CD1c-positive myeloid dendritic cell (primary cell): Measurements from ENCODE around the gene GAB1.
A peak's percentile ranks its signal among the peaks of the same experiment; 100 is the strongest.

ENCODE experiments used
- DNase-seq: peaks from one replicate; pipeline ENCODE4 v3.0.0-alpha.2; 2016; ENCODE audit errors: extremely low spot score

The GAB1 gene

DNA sequence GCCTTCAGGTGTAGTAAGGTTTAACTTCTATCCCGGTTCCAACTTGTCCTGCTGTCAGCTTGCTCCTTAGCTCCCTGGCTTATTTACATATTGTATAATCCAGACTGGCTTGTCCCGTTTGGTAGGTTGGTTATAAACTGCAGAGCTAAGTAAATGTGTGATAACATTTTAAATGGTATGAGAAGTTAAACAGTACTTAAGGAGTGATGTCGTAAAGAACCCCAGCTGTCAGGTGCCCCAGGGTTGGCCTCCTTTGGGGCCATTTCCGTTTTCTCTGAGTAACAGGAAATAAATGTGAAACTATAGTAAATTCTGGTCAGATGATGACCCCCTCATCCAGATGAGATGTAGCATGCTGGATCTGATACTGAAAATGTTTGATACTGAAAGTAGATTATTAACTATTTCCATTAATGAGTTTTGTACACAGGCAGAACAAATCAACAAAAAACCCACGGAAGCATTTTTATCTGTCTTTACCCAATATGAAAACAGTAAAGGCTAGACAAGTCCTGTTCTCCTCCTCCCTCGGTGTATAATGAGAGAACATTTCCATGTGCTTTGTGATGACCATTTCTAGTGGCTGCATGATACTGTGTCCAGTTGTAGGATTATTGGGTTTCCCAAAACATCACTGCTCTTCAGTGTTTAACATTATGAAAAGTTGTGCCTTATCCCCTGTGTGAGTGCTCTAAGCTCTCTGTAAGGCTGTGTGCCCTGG, 22.4 kb downstream of the GAB1 start:
- DNase-seq, result peak; percentile 63

DNA sequence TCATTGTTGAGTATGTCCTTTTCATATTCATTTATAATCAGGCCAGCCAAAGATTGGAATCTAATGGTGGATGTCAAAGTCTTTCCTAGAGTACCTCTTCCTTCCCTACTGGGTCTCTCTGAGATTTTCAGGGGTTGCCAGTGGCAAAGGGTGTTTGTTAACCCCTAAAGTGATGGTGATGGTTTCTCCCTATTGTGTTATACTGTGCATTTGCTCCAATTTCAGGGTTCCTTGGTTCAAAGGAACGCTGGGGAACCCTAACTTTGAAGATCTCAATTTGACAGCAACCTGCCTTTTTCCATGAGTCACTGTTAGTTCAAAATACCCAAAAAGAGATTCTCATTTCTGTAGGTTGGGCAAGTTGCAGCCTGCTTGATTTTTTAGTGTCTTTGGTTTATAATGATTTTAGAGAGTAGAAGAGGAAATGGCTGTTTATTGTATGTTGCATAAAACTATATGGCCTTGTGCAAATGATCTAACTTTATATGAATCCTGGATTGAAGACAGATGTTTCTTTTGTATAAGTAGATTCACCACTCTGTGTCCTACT, 23.0 kb downstream of the GAB1 start:
- DNase-seq, result no peak

DNA sequence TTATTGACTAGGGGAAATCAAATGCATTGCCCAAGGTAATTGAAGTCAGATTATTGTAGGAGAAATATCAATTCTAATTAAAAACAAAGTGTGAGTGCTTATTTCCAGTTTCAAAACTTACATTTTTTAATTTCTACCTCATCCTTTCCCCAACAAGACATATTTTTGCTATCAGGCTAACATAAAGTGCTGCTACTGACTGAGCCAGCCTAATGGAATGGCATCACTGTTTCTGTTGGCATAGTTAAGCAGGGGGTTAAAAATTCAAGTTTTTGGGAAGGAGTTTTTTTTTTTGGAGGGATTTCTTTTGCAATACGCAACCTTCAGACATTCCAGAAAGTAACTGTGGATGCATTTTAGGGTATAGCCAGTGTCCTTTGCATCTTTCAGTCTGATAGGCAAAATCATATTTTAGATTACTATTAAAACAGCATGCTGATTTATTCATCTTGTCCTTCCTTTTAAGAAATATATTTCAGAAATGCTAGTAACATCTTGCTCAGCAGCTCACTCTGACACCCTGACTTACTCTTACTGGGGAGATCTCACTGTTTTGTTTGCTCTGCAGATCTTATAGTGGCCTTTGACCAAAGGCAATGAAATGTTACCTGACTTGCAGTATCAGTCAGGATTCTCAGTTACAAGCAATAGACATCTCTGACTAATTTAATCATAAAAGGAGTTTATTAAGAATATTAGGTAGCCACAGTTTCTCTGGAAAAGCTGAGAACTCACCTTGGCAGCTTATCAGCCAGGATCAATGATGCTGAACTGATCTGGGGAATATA, 24.4 kb downstream of the GAB1 start:
- DNase-seq, result no peak

DNA sequence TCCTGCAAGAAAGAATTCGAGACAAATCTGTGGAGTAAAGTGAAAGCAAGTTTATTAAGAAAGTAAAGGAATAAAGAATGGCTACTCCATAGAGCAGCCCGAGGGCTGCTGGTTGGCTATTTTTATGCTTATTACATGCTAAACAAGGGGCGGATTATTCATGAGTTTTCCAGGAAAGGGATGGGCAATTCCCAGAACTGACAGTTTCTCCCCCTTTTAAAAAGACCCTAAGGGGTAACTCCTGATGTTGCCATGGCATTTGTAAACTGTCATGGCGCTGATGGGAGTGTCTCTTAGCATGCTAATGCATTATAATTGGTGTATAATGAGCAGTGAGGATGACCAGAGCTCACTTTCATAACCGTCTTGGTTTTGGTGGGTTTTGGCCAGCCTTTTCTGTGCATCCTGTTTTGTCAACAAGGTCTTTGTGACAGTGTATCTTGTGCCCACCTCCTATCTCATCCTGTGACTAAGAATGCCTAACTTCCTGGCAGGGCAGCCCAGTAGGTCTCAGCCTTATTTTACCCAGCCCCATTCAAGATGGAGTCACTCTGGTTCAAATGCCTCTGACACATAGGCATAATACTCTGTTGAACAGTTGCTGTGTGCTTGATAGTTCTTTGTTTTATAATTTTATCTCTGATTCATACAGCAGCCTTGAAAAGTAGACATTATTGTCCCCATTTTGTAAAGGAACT, 25.8 kb downstream of the GAB1 start:
- no peak for DNase-seq

DNA sequence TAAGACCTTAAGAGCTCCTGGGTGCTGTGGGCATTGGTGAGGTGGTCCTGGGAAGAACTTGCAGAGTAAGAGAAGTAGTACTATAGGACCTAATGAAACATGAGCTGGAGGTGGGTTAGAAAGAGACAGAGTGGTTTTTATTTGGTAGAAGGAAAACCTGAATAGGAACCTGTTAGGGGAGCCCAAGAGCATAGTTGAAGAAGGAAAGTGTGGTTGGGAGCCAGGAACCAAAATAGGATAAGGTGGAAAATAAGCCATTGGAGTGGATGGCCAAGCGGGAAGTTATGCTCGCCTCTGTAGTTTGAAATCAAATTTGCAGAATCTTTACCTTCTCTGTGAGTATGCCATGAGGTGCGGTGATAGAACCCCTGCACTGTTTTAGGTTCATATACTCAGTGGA, 26.7 kb downstream of the GAB1 start:
- no peak for DNase-seq

DNA sequence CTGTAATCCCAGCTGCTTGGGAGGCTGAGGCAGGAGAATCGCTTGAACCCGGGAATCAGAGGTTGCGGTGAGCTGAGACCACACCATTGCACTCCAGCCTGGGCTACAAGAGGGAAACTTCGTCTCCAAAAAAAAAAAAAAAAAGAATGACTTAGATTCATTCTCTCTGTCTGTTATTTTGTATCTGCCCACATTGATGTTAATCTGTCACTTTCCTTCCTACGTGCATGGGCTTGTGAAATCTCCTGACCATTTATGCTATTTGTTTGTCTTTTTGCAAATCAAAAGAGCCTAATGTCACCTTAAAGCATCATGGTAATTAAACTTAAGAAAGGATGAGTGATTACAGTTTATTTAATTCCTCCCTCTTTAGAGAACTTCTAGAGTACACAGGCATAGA, 27.4 kb downstream of the GAB1 start:
- DNase-seq, result no peak

DNA sequence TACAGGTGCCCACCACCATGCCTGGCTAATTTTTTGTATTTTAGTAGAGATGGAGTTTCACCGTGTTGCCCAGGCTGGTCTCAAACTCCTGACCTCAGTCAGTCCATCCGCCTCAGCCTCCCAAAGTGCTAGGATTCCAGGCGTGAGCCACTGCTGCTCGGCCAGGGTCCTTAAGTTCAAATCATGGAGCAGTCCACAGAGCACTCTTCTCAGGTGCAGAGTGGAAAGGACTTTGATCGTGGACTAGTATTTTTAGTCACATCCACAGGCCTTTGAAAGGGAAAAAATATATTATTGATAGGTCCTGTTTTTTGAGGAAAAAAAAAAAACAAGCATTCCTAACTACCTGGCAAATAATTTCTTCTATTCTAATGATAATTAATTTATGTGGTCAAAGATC, 31.2 kb downstream of the GAB1 start:
- no peak for DNase-seq

DNA sequence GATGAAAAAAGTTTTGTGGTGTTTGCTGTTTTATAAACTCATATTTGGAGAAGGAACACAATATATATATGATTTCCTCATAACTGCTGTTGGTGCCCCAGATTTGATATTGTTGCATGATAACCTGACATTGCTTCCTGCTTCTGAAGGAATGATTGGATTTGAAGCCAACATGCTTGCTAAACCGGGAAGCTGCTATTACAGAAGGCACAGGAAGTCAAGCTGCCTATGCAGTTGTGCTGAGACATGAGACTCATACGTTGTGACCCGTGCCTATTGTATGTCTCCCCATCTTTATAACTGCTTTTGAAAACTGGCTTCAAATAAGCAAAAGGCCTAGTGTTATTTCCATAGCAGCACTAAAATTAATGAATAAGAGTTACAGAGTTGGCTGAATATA, 32.9 kb downstream of the GAB1 start:
- peak; percentile 6 for DNase-seq

DNA sequence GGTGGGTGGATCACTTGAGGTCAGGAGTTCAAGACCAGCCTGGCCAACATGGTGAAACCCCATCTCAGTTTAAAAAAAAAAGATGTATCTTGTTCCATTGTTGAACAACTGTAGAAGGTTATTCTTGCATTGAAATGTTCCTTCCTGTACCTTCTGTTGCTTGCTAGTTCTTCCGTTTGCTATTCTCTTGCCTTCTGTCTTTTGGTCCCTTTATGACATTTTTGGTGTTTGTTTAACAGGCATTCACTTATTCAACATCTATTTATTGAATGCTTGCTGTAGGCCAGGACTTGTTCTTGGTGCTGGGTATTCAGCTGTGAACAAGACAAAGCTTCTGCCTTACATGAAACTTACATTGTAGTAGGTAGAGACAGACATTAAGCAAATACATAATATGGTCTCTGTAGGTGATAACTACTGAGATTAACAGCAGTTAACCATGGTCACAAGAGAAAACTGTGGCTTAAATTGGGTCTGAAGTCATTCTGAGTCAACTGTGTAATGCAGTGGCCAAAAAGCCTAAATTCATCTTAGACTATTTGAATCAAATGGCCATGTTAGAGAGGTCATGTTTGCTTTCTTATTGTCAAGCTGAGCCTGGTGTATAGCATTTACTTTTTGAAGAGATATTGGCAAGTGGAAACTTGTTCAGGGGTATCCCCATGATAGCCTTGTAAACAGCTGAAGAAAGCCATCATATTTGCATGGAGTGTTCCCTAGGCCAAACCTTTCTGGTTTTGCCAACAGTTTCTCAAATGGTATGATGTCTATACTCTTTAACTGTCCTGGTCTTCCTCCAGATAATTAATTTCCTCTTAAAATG, 35.6 kb downstream of the GAB1 start:
- no peak for DNase-seq

DNA sequence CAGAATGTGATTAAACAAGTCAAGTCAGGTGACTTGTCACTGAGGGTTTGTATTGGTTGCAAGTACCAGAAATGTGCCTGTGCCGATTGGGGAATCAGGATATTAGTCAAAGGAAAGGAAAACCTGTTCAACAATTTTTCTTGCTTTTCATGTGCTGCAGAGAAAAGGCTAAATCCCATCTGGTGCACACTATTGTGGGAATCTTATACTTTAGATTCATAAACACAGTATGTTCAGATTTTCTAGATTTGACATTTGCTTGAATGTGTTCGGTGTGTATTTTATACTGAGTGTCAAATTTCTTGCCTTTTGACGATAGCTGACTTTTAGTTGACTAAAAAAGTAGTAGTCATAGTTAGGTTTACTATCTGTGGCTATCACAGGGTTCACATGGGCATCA, 37.6 kb downstream of the GAB1 start:
- DNase-seq, result no peak

DNA sequence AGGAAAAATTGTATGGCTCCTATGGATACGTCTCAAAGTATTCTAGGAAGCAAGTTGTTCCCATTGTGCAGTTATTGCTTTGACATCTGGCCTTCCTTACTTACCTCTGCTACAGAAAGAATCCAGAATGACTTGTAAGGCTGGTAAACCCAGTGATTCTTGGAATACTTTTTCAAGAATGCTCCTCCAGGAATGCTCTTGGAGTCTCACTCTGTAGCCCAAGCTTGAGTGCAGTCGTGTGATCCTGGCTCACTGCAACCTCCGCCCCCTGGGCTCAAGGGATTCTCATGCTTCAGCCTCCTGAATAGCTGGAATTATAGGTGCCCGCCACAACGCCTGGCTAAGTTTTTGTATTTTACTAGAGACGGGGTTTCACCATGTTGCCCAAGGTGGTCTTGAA, 38.1 kb downstream of the GAB1 start:
- no peak for DNase-seq

DNA sequence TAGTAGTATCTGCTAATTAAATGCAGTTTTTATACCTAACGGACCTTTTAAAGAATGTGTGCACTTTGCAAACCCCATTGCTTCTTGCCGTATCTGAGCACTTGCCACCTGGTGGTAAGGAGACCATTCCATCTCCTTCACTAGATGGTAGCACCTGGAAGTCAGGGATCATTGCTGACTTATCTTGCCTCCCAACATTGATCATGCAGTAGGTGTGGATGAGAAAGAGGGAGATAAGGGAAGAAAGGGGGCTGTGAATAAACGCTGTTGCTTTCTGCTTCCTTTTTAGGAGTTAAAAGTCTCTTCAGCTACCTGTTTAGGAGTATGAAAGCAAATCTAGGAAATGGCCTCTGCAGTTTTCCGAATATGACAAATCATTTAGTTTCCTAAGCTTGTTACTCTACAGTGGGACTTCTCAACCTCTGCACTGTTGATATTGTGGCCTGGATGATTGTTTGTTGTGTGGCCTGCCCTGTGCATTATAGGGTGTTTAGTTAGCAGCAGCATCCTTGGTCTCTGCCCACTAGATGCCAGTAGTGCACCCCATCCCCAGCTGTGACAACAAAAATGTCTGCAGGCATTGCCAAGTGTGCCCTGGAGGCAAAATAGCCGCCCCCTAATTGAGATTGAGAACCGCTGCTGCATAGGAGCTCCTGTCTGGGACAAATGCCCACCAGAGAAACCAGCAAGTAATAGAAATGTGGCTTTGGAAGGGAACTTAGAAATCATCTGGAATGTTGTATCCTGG, 38.8 kb downstream of the GAB1 start:
- DNase-seq, result no peak

DNA sequence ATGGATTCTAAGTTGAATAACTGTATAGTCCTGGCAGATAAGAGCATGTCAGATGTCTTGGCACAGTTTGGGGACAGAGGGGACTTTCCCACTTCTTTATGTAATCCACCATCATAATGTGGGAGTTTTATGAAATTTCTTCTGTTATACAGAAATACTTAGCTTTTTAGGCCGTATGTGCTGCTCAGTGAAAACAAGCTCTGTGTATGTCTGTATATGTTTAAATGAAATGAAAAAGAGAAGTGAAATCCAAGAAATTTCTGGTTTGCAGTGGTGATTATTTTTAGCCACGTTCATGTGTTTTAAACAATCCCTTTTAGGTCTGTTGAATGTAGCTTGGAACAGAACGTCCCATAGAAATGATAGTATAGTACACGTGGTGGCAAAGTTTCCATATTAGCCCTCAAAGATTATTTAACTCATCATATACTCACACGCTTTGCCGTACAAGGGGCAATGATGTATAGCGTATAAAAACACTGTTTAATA, 41.0 kb downstream of the GAB1 start:
- DNase-seq, result peak; percentile 51

DNA sequence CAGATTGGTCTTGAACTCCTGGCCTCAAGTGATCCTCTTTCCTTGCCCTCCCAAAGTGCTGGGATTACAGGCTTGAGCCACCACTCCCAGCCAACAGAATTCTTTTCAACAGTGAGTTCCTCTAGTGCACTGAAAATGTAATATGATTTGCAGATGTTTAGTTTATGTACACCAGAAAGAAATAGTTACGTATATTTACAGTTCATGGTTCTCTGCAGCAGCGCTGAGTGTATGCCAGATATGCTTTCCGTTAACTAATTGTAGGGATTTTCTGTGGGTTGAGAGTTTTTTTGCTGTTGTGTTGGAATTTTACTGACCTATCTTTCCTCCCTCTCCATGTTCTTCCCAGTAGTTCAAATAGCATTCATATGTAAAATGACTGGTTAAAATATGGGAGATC, 44.0 kb downstream of the GAB1 start:
- no peak for DNase-seq

DNA sequence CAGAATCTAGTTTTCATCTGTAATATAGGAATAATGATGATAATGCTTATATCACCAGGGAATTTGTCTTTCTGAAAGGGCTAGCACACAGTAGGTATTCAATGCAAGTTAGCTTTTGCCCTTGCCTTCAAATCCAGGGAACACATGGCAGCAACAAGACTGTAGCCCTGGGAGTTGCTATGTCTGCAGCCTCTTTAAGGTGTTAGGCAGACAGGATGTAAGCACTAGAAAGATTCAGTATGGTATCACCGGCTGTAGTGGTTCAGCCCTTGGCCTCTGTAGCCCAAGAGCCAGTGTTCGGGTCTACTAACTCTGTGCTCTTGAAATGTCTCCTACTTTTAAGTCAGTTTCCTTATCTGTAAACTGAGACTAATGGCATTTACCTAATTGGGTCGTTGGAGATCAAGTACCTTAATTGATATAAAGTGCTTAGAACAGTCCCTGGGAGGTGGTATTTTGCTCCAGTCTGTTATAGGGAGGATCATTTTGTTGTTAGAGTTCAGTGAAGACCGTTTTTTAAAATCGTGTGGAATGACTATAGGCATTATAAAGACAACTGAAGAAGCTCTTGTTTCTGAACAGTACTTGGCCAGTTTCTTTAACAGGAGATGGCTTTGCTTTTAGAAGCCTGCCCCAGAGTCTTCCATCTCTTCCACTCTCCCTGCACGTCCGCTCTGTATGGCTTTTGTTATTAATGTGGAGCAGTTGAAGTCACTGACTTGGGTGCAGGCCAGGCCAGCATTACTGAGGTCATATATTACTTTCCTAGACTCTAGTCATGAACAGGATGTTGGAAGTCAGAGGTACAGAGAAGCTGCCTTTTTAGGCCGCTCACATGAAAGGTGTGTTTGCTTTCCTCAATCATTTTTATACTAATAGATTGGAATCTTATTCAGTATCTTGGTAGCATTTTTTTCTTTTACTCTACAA, 44.8 kb downstream of the GAB1 start:
- no peak for DNase-seq

DNA sequence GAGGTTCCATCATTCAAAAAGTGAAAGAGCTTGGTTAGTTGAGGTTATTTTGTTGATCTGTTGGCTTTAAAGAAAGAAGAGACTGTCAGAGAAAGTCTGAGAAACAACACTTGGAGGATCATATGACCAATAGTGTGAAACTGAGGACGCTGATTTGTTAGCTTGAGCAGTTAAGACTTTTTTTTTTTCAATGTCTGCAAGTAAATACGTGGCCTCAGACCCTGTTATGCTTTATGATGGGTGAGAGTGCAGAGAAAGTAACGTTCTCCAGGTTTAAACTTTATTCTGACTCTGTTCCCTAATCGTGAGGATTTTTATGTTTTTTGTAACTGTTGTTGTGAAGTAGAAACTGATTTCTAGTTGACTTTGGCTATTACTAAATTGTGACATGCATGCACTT, 45.9 kb downstream of the GAB1 start:
- no peak for DNase-seq

DNA sequence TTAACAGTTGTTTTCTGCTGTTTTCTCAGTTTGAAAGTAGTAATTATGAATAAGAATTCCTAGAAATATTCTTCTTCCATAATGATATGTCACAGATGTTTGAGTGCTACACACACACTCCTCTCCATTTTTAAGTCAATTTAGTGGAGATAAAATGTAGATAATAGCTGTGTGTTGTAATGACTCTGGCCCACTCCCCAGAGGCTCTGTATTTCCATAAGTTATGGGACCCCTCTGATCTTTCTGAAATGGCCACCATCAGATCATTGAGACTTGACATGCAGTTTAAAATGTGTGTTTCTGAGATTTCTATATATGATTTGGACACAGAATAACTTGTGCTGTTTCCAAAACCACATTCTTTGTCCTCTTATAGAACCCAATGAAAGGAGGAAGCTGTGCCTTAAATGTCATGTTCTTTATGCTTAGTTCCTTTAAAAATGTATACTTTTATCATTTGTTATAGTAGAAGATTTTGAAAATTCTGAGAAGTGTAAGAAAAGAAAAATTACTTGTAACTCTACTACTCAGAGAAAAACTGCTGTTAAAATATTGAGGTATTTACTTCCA, 46.4 kb downstream of the GAB1 start:
- DNase-seq, result peak; percentile 21

DNA sequence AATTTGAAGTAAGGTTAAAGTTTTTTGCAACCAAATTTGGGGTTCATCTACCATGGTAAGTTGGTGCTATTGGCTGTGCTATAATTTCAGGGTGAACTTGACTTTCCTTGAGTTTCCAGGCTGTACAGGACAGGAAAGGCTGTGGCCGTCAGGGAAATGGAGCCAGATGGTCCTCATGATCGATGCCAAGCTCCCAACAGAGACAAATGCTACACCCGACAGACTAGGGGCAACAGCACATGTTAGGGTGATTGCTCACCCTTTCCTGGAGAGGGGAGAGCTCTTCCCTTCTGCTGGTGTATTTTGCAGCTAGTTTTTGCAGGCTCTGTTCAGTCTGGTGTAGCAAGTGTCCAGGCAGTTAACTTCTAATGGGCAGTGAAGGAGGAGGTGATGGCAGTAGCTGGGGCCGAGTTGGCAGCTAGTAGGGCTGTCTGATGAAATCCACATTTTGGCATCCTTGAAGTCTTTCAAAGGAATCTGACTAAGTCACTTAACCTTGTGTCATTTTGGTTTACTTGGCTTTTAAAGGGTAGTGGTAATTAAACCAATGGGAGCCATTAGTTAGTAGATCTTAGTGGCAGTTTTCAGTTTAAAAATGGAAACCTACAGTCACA, 47.8 kb downstream of the GAB1 start:
- no peak for DNase-seq

DNA sequence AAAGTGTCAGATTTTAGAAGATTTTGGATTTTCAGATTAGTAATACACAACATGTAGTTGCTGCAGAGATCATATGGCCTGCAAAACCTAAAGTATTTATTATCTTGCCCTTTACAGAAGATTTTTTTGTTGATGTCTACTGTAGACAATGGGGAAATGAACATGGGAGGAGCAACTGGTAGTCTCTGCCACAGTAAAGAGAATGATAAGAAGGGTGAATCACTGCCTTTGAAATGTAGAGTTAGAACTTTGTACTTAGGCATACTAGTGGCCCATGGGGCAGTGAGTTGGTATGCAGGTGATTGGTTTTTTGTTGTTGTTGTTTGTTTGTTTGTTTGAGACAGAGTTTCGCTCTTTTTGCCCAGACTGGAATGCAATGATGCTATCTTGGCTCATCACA, 50.1 kb downstream of the GAB1 start:
- no peak for DNase-seq
